K562 (cell line): Measurements from ENCODE around the gene ALX3.

Experiments
- ATF2 ChIP-seq: sonication (generic); formaldehyde crosslinking; IDR thresholded peaks from 2 replicates; pipeline ENCODE4 v1.8.1; 2022; ENCODE audit warnings: missing genetic modification reagents
- CC2D1A ChIP-seq: fragments of 450-650 bp; IDR thresholded peaks from 2 replicates; pipeline ENCODE4 v1.6.1; 2017; ENCODE audit warnings: mild to moderate bottlenecking
- CHCHD3 ChIP-seq: fragments of 250-450 bp; sonication (Bioruptor Pico); IDR thresholded peaks from 2 replicates; pipeline ENCODE4 v2.1.2; 2022; ENCODE audit warnings: mild to moderate bottlenecking
- CREB5 ChIP-seq: fragments of 250-450 bp; sonication (Bioruptor Pico); IDR thresholded peaks from 2 replicates; pipeline ENCODE4 v1.5.0; 2020; ENCODE audit warnings: mild to moderate bottlenecking
- MAX ChIP-seq: sonication (generic); formaldehyde crosslinking; IDR thresholded peaks from 2 replicates; pipeline ENCODE4 v1.9.0; 2022; ENCODE audit warnings: mild to moderate bottlenecking, missing genetic modification reagents
- MBD1 ChIP-seq: fragments of 250-450 bp; sonication (Bioruptor Pico); IDR thresholded peaks from 2 replicates; pipeline ENCODE4 v1.8.0; 2022; ENCODE audit warnings: inconsistent platforms
- RCOR1 ChIP-seq, 2 experiments: IDR thresholded peaks; 2 replicates each; pipeline ENCODE4 v1.6.1; 2012; ENCODE audit warnings: low read depth in 2 of 2, low read length in 2 of 2, borderline replicate concordance in 1 of 2, improper control_type of control experiment in 1 of 2
- RERE ChIP-seq: sonication (generic); formaldehyde crosslinking; IDR thresholded peaks from 2 replicates; pipeline ENCODE4 v1.8.0; 2023; ENCODE audit warnings: missing genetic modification reagents, mild to moderate bottlenecking, borderline replicate concordance
- TAF1 ChIP-seq: IDR thresholded peaks from 2 replicates; pipeline ENCODE4 v1.6.1; 2011; ENCODE audit warnings: mild to moderate bottlenecking, low read length, moderate library complexity; ENCODE audit not compliant: insufficient read depth, control insufficient read depth, severe bottlenecking; ENCODE audit errors: extremely low read depth
- YY1 ChIP-seq, 3 experiments: IDR thresholded peaks; 2 replicates each; pipeline ENCODE4 v1.6.1; 2011; ENCODE audit warnings: low read length in 2 of 3, mild to moderate bottlenecking in 2 of 3, moderate library complexity in 2 of 3, borderline replicate concordance in 1 of 3, control low read depth in 1 of 3, low read depth in 1 of 3; ENCODE audit not compliant: insufficient read depth in 3 of 3, insufficient replicate concordance in 2 of 3, control insufficient read depth in 1 of 3, insufficient read length in 1 of 3; ENCODE audit errors: extremely low read depth in 1 of 3
- ZBED1 ChIP-seq: IDR thresholded peaks from 2 replicates; pipeline ENCODE4 v1.6.1; 2014

GRCh38 chr1:110019770-110020169, 50.7 kb downstream of the ALX3 start:
- TF ChIP-seq RERE (CRISPR knock-in tag) (no peak), CC2D1A (no peak), YY1 (IDR thresholded peaks at IDR 0.05; ENCODE audit: borderline replicate concordance in 1 of 3, control insufficient read depth in 1 of 3, extremely low read depth in 1 of 3, insufficient read depth in 3 of 3, insufficient read length in 1 of 3, insufficient replicate concordance in 2 of 3, low read depth in 1 of 3, low read length in 2 of 3) (no peak), RCOR1 (IDR thresholded peaks at IDR 0.05; ENCODE audit: borderline replicate concordance in 1 of 2, low read depth in 2 of 2, low read length in 2 of 2) (no peak), TAF1 (no peak), ATF2 (CRISPR knock-in tag) (no peak), MBD1 (CRISPR knock-in tag) (no peak), CHCHD3 (no peak), CREB5 (CRISPR knock-in tag) (no peak), ZBED1 (no peak), MAX (CRISPR knock-in tag) (no peak)
